CD4-positive, alpha-beta T cell treated with Interleukin-4 for 4 hours (primary cell): ENCODE measurements around the gene ATP5F1B.
"Not testable (repeated sequence)": the region's sequence is repeated elsewhere in the genome, so short reads cannot be mapped to it uniquely, and the experiment has no call there.

ENCODE experiments used
- DNase-seq: peaks from one replicate; pipeline ENCODE4 v3.0.0-alpha.2; 2020

The ATP5F1B gene

GRCh38 chr12:56645717-56646446 lies at the start of gene ATP5F1B:
ATP5F1B (minus strand) TSS chr12:56645984; CDS start chr12:56645963, 21 bp downstream.
- peak; percentile 99 for DNase-seq

GRCh38 chr12:56694161-56694560 lies 48.4 kb upstream of the ATP5F1B start:
- no peak for DNase-seq

- DNase-seq: no peak
Measured at GRCh38 chr12:56688846-56689109, 43.0 kb upstream of the ATP5F1B start.

- peak; percentile 97 for DNase-seq
Measured at GRCh38 chr12:56688129-56688845, 42.5 kb upstream of the ATP5F1B start, which contains the start of gene PTGES3. PTGES3 (minus strand) TSS chr12:56688284; CDS start chr12:56687999, 285 bp downstream.

- DNase-seq: peak; percentile 49
Measured at GRCh38 chr12:56687223-56688128, 41.7 kb upstream of the ATP5F1B start.

GRCh38 chr12:56684745-56685359 lies 39.1 kb upstream of the ATP5F1B start:
- no peak for DNase-seq

GRCh38 chr12:56682323-56682722 lies 36.5 kb upstream of the ATP5F1B start:
- DNase-seq: no peak

- no peak for DNase-seq
Measured at GRCh38 chr12:56679883-56680575, 34.2 kb upstream of the ATP5F1B start.

GRCh38 chr12:56678852-56679251 lies 33.1 kb upstream of the ATP5F1B start:
- DNase-seq: no peak

- no peak for DNase-seq
Measured at GRCh38 chr12:56677680-56678079, 31.9 kb upstream of the ATP5F1B start.

- no peak for DNase-seq
Measured at GRCh38 chr12:56676851-56677580, 31.2 kb upstream of the ATP5F1B start.

GRCh38 chr12:56671608-56672007 lies 25.8 kb upstream of the ATP5F1B start:
- no peak for DNase-seq

GRCh38 chr12:56670836-56671235 lies 25.1 kb upstream of the ATP5F1B start:
- no peak for DNase-seq

GRCh38 chr12:56668197-56668457 lies 22.3 kb upstream of the ATP5F1B start:
- no peak for DNase-seq

GRCh38 chr12:56661979-56662638 lies 16.3 kb upstream of the ATP5F1B start:
- no peak for DNase-seq

GRCh38 chr12:56661560-56661959 lies 15.8 kb upstream of the ATP5F1B start:
- no peak for DNase-seq

- no peak for DNase-seq
Measured at GRCh38 chr12:56658921-56659320, 13.1 kb upstream of the ATP5F1B start.

- DNase-seq: no peak
Measured at GRCh38 chr12:56657416-56658379, 11.9 kb upstream of the ATP5F1B start.

GRCh38 chr12:56653781-56654180 lies 8.0 kb upstream of the ATP5F1B start:
- DNase-seq: not testable (repeated sequence)

- not testable (repeated sequence) for DNase-seq
Measured at GRCh38 chr12:56648023-56648422, 2.2 kb upstream of the ATP5F1B start.
